OCI-LY7 (cell line): Measurements from ENCODE around the gene TMPRSS3.

Experiments used
- EZH2phosphoT487 ChIP-seq: fragments of 200-600 bp; sonication (generic); IDR thresholded peaks from 2 replicates; pipeline ENCODE4 v1.6.1; 2018; ENCODE audit warnings: low read depth, borderline replicate concordance, mild to moderate bottlenecking, mixed run types, antibody characterized with exemption, low read length, moderate library complexity, mixed read lengths
- TF ChIP-seq, protein P1 (sequence below): fragments of 200-600 bp; sonication (generic); conservative IDR thresholded peaks from 2 replicates; pipeline ENCODE4 v1.5.1; 2014; ENCODE audit warnings: mild to moderate bottlenecking, antibody characterized with exemption, low read length, moderate library complexity, mixed read lengths

DNA sequence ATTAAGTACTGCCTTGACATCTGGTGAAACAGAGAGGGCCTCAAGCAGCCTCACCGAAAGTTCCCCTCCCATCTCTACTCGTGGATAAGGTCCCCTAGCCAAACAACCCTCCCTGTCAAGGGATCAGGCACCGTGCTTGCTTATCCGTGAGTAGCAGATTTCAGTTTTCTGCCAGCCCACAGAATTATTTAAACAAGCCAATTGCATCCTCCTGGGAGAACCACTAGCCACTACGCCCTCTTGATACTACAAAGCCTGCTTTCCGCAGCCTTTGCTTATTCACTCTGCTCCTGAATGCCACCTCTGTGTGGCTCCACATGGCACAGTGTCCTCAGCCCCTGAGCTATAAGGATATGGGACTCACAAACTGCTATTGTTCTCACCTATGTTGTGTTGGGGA lies 39.2 kb downstream of the TMPRSS3 start:
- TF ChIP-seq, protein P1, sequence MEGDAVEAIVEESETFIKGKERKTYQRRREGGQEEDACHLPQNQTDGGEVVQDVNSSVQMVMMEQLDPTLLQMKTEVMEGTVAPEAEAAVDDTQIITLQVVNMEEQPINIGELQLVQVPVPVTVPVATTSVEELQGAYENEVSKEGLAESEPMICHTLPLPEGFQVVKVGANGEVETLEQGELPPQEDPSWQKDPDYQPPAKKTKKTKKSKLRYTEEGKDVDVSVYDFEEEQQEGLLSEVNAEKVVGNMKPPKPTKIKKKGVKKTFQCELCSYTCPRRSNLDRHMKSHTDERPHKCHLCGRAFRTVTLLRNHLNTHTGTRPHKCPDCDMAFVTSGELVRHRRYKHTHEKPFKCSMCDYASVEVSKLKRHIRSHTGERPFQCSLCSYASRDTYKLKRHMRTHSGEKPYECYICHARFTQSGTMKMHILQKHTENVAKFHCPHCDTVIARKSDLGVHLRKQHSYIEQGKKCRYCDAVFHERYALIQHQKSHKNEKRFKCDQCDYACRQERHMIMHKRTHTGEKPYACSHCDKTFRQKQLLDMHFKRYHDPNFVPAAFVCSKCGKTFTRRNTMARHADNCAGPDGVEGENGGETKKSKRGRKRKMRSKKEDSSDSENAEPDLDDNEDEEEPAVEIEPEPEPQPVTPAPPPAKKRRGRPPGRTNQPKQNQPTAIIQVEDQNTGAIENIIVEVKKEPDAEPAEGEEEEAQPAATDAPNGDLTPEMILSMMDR, result no peak
- TF ChIP-seq EZH2phosphoT487, result no peak
